A549 (cell line): Measurements from ENCODE around the gene SYTL1.

Source experiments
- SMC3 ChIP-seq: fragments of >200 bp; sonication (Bioruptor Twin); formaldehyde crosslinking; IDR thresholded peaks from 3 replicates; pipeline ENCODE4 v1.6.1; 2018; ENCODE audit warnings: inconsistent platforms
- ZNF302 ChIP-seq: fragments of 250-450 bp; sonication (Bioruptor Pico); IDR thresholded peaks from 2 replicates; pipeline ENCODE4 v1.9.0; 2021; ENCODE audit warnings: inconsistent platforms, mild to moderate bottlenecking, moderate library complexity
- TF ChIP-seq, protein P1 (sequence below): fragments of >200 bp; sonication (Bioruptor Twin); formaldehyde crosslinking; IDR thresholded peaks from 3 replicates; pipeline ENCODE4 v1.5.1; 2016

DNA sequence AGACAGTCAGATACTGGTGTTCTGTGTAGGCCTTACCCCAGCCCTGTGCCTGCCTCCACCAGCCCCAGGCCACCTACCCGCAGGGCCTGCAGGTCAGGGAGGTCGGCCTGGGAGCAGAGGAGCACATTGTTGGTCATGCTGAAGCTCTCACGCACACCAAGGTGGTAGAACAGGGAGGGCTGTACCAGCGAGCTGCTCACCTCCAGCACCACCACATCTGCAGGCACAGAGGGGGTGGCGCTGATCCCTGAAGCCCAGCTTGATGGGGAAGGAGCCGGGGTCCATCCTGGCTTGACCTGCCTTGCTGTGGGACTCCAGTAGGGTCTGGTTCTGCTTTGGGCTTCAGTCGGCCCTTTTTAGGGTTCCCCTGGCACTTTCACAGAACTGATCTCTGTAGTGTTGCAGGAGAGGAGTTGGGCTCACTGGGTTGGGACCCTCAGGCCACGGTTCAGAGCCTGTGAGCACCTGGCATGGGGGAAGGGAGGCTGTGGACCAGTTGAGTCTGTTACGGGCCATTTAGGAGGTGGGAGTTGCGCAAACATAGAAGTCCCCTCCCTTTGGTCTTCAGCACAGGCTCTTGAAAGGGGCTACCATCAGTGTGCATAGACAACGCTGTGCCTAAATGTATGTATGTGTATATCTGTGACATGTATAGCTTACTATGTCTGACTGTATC is 23.0 kb downstream of the SYTL1 start:
- TF ChIP-seq SMC3 (no peak), ZNF302 (no peak)
- TF ChIP-seq, protein P1, sequence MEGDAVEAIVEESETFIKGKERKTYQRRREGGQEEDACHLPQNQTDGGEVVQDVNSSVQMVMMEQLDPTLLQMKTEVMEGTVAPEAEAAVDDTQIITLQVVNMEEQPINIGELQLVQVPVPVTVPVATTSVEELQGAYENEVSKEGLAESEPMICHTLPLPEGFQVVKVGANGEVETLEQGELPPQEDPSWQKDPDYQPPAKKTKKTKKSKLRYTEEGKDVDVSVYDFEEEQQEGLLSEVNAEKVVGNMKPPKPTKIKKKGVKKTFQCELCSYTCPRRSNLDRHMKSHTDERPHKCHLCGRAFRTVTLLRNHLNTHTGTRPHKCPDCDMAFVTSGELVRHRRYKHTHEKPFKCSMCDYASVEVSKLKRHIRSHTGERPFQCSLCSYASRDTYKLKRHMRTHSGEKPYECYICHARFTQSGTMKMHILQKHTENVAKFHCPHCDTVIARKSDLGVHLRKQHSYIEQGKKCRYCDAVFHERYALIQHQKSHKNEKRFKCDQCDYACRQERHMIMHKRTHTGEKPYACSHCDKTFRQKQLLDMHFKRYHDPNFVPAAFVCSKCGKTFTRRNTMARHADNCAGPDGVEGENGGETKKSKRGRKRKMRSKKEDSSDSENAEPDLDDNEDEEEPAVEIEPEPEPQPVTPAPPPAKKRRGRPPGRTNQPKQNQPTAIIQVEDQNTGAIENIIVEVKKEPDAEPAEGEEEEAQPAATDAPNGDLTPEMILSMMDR: no peak
